Thoracic aorta (tissue), 2 donors: ENCODE data around the gene CTNNA2. TPM values are rescaled to one million over a fixed set of nuclear protein-coding genes. Genes with fewer than 3 reads are reported as not detected.

Experiments used
- ATAC-seq: fragments of 150-250 bp; one replicate; pipeline ENCODE4 v1.8.0; 2017; ENCODE audit warnings: low read depth; ENCODE audit not compliant: insufficient number of reproducible peaks, low FRiP score
- DNase-seq: peaks from one replicate; pipeline ENCODE4 v3.0.0-alpha.2; 2020; ENCODE audit warnings: low spot score
- H3K27ac ChIP-seq, 2 donors: fragments of 200-600 bp; sonication (generic); 1 replicate in 1 of 2; 2 replicates in 1 of 2; pipeline ENCODE4 v1.5.1; 2016; ENCODE audit warnings: mild to moderate bottlenecking in 2 of 2, moderate library complexity in 2 of 2
- H3K27me3 ChIP-seq: fragments of 200-600 bp; sonication (generic); replicated peaks from 2 replicates; pipeline ENCODE4 v1.6.0; 2016; ENCODE audit warnings: mild to moderate bottlenecking; ENCODE audit not compliant: insufficient read depth
- H3K36me3 ChIP-seq: fragments of 200-600 bp; sonication (generic); one replicate; pipeline ENCODE4 v1.5.1; 2016
- H3K4me1 ChIP-seq, 2 donors: fragments of 200-600 bp; sonication (generic); 1 replicate in 1 of 2; 2 replicates in 1 of 2; pipeline versions ENCODE4 v1.5.1 to v1.6.0; 2016; ENCODE audit warnings: low read depth in 2 of 2, mild to moderate bottlenecking in 1 of 2; ENCODE audit not compliant: control insufficient read depth in 1 of 2
- H3K4me3 ChIP-seq: fragments of 200-600 bp; sonication (generic); 2 replicates; pipeline ENCODE4 v1.5.1; 2016; ENCODE audit warnings: mild to moderate bottlenecking
- H3K9me3 ChIP-seq: fragments of 200-600 bp; sonication (generic); 2 replicates; pipeline ENCODE4 v1.5.1; 2016
- total RNA-seq, 2 donors: library from RNA; depleted of rRNA; stranded (reverse); fragments of >200 nt; gene quantifications; one replicate each; pipeline versions ENCODE4 v1.1.0 to v1.2.3, GENCODE V29; 2016
- TF ChIP-seq, protein P1 (sequence below): fragments of 200-600 bp; sonication (generic); IDR thresholded peaks from one replicate; pipeline ENCODE4 v1.5.1; 2019; ENCODE audit warnings: antibody characterized with exemption

CTNNA2 gene
- total RNA-seq, 2 donors from 2014 or later = not detected

DNA sequence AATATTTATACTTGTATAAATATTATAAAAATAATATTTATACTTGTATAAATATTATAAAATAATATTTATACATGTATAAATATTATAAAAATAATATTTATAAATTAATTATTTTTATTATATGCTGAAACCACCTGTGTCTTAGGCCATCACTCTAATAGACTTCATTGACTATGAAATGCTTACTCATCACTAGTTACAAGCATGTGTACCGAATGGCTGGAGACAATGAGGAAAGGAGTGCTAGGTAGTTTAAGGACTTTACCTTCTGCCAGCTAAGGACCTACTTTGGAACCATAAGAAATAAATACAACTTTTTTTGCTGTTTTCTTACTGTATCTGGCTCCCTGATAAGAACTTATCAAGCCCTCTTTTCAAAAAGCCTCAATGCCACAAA lies 562.9 kb downstream of the CTNNA2 start:
- DNase-seq = no peak
- H3K4me3 ChIP-seq = no peak overlapping the region
- H3K27me3 ChIP-seq = no peaks in the 10 kb centered on the region
- ATAC-seq = no peak
- TF ChIP-seq, protein P1, sequence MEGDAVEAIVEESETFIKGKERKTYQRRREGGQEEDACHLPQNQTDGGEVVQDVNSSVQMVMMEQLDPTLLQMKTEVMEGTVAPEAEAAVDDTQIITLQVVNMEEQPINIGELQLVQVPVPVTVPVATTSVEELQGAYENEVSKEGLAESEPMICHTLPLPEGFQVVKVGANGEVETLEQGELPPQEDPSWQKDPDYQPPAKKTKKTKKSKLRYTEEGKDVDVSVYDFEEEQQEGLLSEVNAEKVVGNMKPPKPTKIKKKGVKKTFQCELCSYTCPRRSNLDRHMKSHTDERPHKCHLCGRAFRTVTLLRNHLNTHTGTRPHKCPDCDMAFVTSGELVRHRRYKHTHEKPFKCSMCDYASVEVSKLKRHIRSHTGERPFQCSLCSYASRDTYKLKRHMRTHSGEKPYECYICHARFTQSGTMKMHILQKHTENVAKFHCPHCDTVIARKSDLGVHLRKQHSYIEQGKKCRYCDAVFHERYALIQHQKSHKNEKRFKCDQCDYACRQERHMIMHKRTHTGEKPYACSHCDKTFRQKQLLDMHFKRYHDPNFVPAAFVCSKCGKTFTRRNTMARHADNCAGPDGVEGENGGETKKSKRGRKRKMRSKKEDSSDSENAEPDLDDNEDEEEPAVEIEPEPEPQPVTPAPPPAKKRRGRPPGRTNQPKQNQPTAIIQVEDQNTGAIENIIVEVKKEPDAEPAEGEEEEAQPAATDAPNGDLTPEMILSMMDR = no peak
- no peaks in the 10 kb centered on the region for H3K4me1 ChIP-seq
- H3K9me3 ChIP-seq = no peaks in the 10 kb centered on the region
- no peaks in the 10 kb centered on the region for H3K36me3 ChIP-seq
- H3K27ac ChIP-seq = no peak overlapping the region

DNA sequence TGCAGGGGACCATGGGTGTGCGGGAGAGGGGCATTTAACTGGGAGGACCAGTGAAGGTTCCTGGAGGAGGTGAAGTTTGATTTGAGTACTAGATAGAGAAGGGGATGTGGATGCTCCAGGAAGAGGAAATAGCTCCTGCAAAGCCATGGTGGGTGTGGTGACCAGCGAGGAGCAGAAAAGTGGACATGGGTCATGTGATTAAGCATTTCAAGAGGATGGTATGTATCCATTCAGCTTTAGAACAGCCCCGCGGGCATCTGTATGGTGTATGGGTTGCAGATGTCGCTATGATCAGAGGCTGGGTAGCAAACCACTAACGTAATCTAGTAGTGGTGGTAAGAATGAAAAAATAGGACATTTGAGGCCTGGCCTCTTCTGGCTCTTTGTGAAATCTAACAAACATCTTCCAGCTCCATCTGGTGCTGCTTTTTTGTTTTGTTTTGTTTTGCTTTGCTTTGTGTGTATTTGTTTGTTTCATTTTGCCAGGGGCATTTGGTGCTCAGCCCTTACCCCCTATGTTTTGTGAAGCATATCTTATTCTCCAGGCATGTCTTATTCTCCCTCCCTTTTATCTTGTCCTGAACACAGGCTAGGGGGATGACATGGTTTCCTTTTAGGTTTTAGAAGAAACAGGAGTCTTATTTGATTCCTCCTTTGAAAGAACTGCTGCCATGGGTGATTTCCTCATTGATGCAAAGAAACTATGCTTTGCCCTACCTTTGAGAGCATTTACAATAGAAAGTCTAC lies 565.6 kb downstream of the CTNNA2 start:
- TF ChIP-seq, protein P1 = no peak
- Histone ChIP-seq H3K9me3 (no peaks in the 10 kb centered on the region), H3K36me3 (no peaks in the 10 kb centered on the region), H3K4me3 (no peak overlapping the region), H3K27ac (no peak overlapping the region), H3K4me1 (no peaks in the 10 kb centered on the region), H3K27me3 (no peaks in the 10 kb centered on the region)
- DNase-seq (no peak), ATAC-seq (no peak)

DNA sequence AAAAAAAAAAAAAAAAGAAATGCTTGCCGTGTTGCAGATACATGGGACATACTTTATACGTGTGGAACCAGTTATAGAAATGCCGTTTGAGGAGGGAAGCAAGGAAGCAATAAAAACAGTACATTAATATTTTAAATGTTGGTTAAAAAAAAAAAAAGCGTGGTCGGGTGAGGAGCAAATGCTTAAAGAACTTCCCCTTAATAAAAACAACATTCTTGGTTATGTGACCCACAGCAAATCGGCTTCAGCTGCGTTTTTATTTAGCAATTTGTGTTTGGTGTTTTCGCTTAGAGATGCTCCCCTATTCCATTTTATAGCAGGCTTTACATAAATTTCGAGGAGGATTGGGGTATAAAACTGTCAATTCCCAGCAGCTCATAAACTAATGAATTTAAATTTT lies 568.1 kb downstream of the CTNNA2 start:
- Histone ChIP-seq H3K27me3 (no peaks in the 10 kb centered on the region), H3K9me3 (no peaks in the 10 kb centered on the region), H3K36me3 (no peaks in the 10 kb centered on the region), H3K4me1 (no peaks in the 10 kb centered on the region), H3K27ac (no peak overlapping the region), H3K4me3 (no peak overlapping the region)
- TF ChIP-seq, protein P1 = no peak
- no peak for ATAC-seq
- no peak for DNase-seq

DNA sequence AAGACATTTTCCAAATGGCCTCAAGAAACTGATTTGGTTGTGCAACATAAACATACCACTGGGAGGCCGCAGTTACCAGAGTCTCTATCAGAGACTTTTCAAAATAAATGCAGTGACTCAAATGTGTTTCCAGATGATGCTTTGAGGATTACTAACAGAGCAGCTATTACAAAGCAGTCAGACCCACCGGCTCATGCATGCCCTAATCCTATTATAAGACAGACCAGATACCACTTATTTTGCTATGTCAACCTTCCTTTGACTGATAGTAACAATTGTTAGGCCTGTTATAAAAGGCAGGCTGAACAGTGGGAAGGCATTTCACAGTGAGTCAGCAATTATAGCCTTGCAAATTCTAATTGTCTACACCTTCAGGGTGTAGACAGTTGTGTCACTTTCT lies 574.0 kb downstream of the CTNNA2 start:
- Histone ChIP-seq H3K9me3 (no peaks in the 10 kb centered on the region), H3K36me3 (no peaks in the 10 kb centered on the region), H3K27me3 (no peaks in the 10 kb centered on the region), H3K27ac (no peak overlapping the region), H3K4me3 (no peak overlapping the region), H3K4me1 (no peaks in the 10 kb centered on the region)
- ATAC-seq (no peak), DNase-seq (no peak)
- TF ChIP-seq, protein P1 = no peak

DNA sequence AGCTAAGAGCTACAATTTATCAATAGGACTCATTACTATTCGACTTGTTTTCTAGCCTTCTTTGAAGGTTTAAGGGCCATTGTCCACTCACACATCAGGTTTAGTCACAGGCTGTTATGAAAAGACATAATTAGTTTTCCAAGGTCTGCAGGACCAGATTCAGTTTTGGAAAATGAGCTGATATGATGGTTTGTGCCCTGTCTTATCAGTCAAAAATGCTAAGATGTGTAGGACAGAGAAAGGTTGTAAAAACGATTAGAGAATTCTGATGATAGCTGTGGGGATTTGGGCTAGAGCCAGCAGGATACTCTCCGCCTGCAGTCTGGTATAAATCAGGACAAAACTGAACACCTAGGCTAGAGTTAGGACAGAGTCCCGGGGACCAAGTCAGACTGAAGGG lies 578.4 kb downstream of the CTNNA2 start:
- TF ChIP-seq, protein P1 = no peak
- Histone ChIP-seq H3K36me3 (no peaks in the 10 kb centered on the region), H3K9me3 (no peaks in the 10 kb centered on the region), H3K27ac (no peak overlapping the region), H3K4me3 (no peak overlapping the region), H3K4me1 (no peaks in the 10 kb centered on the region), H3K27me3 (no peaks in the 10 kb centered on the region)
- no peak for ATAC-seq
- DNase-seq = no peak
